A549 (cell line): ENCODE data around the gene SLC22A2.

Experiments used
- CEBPB ChIP-seq, 2 experiments: fragments of >200 bp in 1 of 2; sonication (Bioruptor Twin) in 1 of 2; formaldehyde crosslinking in 1 of 2; IDR thresholded peaks; 2 replicates each; pipeline ENCODE4 v1.6.1; 2012 to 2016
- FOSB ChIP-seq: fragments of 250-450 bp; sonication (Bioruptor Pico); IDR thresholded peaks from 2 replicates; pipeline ENCODE4 v1.5.0; 2020; ENCODE audit warnings: mild to moderate bottlenecking, moderate library complexity
- HOXB13 ChIP-seq: fragments of 250-450 bp; sonication (Bioruptor Pico); IDR thresholded peaks from 2 replicates; pipeline ENCODE4 v1.5.0; 2020; ENCODE audit warnings: low read depth, mild to moderate bottlenecking, moderate library complexity
- MAX ChIP-seq: IDR thresholded peaks from 2 replicates; pipeline ENCODE4 v1.6.1; 2012
- RCOR1 ChIP-seq: fragments of 150-350 bp; IDR thresholded peaks from 2 replicates; pipeline ENCODE4 v1.6.1; 2014; ENCODE audit warnings: antibody characterized with exemption, low read length, low read depth
- REST ChIP-seq: fragments of 200-600 bp; sonication (generic); IDR thresholded peaks from 2 replicates; pipeline ENCODE4 v1.6.1; 2016; ENCODE audit warnings: antibody characterized with exemption, mild to moderate bottlenecking, moderate library complexity
- ZFP36 ChIP-seq: fragments of 450-650 bp; IDR thresholded peaks from 2 replicates; pipeline ENCODE4 v1.6.1; 2014; ENCODE audit warnings: borderline replicate concordance; ENCODE audit not compliant: partially characterized antibody
- TF ChIP-seq, protein P1 (sequence below): fragments of >200 bp; sonication (Bioruptor Twin); formaldehyde crosslinking; IDR thresholded peaks from 3 replicates; pipeline ENCODE4 v1.5.1; 2016

GRCh38 chr6:160265869-160266476, 7.4 kb upstream of the SLC22A2 start:
- no peak for TF ChIP-seq ZFP36
- TF ChIP-seq REST: no peak
- no peak for TF ChIP-seq FOSB (CRISPR knock-in tag)
- TF ChIP-seq, protein P1, sequence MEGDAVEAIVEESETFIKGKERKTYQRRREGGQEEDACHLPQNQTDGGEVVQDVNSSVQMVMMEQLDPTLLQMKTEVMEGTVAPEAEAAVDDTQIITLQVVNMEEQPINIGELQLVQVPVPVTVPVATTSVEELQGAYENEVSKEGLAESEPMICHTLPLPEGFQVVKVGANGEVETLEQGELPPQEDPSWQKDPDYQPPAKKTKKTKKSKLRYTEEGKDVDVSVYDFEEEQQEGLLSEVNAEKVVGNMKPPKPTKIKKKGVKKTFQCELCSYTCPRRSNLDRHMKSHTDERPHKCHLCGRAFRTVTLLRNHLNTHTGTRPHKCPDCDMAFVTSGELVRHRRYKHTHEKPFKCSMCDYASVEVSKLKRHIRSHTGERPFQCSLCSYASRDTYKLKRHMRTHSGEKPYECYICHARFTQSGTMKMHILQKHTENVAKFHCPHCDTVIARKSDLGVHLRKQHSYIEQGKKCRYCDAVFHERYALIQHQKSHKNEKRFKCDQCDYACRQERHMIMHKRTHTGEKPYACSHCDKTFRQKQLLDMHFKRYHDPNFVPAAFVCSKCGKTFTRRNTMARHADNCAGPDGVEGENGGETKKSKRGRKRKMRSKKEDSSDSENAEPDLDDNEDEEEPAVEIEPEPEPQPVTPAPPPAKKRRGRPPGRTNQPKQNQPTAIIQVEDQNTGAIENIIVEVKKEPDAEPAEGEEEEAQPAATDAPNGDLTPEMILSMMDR: no peak
- no peak for TF ChIP-seq CEBPB (IDR thresholded peaks at IDR 0.05)
- no peak for TF ChIP-seq MAX
- no peak for TF ChIP-seq RCOR1
- TF ChIP-seq HOXB13 (CRISPR knock-in tag): no peak
